ENCODE data around the gene KLHL9.
A peak's percentile ranks its signal among the peaks of the same experiment; 100 is the strongest.
"Not testable (repeated sequence)": the region's sequence is repeated elsewhere in the genome, so short reads cannot be mapped to it uniquely, and the experiment has no call there.

The KLHL9 gene, protein sequence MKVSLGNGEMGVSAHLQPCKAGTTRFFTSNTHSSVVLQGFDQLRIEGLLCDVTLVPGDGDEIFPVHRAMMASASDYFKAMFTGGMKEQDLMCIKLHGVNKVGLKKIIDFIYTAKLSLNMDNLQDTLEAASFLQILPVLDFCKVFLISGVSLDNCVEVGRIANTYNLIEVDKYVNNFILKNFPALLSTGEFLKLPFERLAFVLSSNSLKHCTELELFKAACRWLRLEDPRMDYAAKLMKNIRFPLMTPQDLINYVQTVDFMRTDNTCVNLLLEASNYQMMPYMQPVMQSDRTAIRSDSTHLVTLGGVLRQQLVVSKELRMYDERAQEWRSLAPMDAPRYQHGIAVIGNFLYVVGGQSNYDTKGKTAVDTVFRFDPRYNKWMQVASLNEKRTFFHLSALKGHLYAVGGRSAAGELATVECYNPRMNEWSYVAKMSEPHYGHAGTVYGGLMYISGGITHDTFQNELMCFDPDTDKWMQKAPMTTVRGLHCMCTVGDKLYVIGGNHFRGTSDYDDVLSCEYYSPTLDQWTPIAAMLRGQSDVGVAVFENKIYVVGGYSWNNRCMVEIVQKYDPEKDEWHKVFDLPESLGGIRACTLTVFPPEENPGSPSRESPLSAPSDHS

GRCh38 chr9:21334701-21335632 lies at the start of gene KLHL9:
KLHL9 (minus strand) TSS chr9:21335404; CDS start chr9:21334859, 545 bp downstream.
- peak; percentile 88 for DNase-seq

- no peak for DNase-seq
Measured at GRCh38 chr9:21383627-21384026, 48.4 kb upstream of the KLHL9 start.

DNA sequence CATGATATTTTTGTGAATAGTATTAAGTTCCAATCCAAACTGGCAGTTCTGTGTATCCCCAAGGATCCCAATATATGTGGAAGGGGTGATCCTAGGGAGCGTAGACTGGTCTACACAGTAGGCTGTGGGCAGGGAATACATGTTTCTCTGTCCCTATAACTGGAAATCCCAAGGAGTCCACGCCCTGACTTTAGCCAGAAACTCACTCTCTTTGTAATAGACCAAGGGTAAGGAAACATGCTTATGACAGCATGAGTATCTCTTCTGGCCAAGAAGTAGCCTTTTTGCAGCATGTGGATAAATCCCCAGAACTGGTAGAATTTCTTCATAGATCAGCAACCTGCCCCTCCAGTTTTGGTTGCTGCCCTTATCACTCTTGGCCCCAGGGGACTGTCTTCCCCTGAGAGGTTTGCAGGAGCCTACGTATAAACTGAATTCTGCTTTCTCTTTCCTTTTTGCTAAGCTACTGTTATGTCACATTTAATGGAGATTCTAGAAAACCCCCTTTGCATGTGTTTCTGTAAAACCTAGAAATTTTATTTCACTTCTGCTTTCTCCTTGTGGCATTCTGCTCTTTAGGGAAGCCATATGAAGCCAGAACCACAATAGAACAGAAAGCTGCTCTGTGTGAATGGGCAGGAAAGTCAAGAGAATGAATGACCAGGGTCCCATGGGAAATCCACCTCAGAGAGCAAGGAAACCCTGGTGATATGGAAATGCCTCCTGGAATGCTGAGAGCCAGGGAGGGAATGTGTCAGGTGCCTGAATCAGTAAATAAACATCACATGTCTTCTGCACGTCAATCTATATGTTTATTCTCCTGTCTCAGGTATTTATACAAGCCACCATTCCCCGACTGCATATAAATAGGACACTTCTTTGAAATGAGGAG lies 46.5 kb upstream of the KLHL9 start:
- no peak for DNase-seq

DNA sequence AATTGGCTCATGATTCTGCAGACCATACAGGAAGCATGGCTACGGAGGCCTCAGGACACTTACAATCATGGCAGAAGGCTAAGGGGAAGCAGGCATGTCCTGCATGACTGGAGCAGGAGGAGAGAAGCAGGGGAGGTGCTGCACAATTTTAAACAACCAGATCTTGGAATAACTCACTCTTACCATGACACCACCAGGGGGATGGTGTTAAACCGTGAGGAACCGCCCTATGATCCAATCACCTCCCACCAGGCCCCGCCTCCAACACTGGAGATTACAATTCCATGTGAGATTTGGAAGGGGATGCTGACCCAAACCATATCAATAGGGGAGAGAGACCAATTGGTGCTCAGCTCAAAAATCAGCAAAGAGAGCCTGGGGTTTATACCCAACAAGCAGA lies 36.3 kb upstream of the KLHL9 start:
- not testable (repeated sequence) for DNase-seq

DNA sequence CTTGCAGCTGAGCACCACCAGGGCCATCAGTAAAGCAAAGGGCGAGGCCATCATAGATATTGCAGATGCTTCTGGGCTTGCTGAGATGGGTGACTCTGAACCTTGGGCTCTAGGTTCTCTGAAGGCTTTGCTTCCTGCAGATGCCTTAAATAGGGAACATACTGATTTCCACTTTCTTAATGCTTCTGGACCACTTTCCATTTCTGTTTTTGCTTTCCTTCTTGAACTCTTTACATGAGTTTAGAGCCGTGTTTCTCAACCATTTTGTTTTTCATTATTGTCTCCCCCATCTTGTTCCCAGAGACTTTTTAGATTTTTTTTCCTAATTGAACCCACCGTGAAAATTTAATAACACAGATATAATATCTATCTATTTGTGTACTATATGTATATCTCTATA lies 32.8 kb upstream of the KLHL9 start, which contains the start of gene IFNA13:
IFNA13 (minus strand) TSS at position 101 of the 400 bp plus-strand sequence; CDS start at position 54, 47 bp downstream.
- DNase-seq = no peak

DNA sequence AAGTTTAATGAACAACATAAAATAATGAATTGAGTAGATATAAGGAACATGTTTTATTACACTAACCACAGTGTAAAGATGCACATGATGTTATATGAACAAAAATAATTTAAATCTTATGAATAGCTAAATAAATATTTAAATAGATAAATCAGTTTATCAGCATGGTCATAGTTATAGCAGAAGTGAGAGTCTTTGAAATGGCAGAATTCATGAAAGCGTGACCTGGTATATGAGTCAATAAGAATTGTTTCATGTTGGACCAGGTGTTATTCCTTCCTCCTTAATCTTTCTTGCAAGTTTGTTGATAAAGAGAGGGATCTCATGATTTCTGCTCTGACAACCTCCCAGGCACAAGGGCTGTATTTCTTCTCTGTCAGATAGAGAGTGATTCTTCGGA lies 32.0 kb upstream of the KLHL9 start:
- DNase-seq = not testable (repeated sequence)

DNA sequence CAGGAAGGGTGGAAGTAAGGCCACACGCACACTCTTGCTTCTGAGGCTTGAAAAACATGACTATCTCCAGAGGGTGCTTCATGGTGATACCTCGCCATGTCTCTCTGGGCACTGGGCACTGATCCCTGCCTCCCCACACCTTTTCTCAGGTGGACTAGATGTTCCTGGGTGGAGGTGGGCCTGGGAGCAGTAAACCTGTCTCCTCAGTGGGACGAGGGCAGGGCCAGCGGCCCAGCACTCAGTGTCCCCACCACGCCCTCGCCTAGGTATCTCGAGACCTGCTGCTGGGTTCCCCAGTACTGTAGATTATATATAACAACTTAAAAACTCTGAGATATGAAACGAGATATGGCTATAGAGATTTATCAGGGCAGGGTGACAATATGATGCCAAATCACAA lies 27.1 kb upstream of the KLHL9 start:
- DNase-seq = no peak

- DNase-seq = peak; percentile 16
Measured at GRCh38 chr9:21357479-21358460, 22.6 kb upstream of the KLHL9 start.

DNA sequence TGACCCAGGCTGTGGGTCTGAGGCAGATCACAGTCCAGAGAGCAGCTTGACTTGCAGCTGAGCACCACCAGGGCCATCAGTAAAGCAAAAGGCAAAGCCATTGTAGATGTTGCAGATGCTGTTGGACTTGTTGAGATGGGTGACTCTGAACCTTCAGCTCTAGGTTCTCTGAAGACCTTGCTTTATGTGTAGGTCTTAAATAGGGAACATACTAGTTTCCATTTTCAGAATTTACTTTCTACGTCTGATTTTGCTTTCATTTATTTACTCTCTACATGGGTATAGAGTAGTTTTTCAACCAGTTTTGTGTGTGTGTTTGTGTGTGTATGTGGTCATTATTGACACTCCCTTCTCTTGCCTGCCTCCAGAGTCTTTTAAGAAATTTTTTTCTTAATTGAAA lies 15.6 kb upstream of the KLHL9 start, which contains the start of gene IFNA6:
IFNA6 (minus strand) TSS at position 101 of the 400 bp plus-strand sequence; CDS start at position 101, 0 bp downstream.
- no peak for DNase-seq

DNA sequence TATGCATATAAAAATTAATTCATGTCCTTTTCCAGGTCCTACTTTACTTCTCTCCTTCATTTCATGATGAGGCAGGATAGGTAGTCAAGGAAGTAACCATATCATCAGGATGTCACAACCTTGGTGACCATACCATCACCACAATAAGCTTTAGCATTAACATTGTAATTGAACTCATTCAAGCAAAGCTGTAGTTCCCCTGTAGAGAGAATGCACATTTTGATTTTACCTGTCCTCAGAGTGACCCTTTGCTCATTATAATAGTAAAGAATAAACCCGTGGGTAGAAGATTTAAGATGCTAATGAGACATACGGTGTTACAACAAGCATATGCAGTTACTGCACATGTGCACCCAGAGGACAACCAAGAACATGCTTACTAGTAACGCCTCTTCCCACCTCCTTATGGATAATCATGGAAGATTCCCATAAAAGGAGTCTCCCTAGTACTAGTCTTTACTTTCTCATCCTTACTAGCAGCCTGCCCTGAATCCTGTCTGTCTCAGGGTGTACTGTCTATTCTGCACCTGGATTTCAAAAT lies 13.3 kb upstream of the KLHL9 start:
- no peak for DNase-seq

- no peak for DNase-seq
Measured at GRCh38 chr9:21340735-21341134, 5.5 kb upstream of the KLHL9 start.

- DNase-seq = no peak
Measured at GRCh38 chr9:21336457-21336856, 1.3 kb upstream of the KLHL9 start.

DNA sequence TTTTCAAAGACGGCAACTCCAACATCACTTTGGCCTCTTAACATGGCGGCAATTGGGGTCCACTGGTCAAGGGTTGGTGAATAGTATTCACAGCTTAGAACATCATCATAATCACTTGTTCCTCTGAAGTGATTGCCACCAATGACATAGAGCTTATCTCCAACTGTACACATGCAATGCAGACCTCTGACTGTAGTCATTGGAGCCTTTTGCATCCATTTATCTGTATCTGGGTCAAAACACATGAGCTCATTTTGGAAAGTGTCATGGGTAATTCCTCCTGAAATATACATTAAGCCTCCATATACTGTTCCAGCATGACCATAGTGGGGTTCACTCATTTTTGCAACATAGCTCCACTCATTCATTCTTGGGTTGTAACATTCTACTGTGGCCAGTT lies 2.0 kb downstream of the KLHL9 start:
- no peak for DNase-seq

DNA sequence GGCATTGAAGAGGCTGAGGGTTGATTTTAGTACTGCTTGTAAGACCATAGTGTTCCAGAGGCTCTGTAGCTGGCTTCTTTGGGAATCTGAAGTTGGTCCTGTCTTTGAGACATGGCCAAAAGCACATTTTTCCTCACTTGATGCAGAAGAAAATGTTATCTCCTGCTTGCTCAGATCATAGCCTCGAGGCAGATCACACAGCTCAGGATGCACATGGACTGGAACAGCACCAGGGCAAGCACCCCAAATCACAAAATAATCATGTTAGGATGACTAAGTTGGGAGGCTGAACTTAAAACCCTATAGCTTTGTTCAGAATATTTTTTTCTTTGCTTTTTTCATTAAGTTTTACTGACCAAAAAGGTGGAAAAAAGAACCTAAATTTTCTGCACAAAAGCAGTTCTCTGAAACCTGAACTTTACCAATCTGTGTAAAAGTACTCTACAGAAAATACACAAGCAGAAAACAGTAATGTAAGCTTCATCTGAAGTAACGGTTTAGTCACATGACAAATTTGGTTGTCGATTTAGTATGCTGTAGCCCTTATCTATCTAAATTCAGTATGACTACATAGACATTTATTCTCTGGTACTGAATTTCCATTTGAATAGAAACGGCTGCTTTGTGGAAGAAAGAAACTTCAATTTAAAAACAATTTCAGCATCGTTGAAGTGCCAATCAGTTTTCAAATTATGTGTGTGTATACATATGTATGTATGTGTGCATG lies 3.4 kb downstream of the KLHL9 start:
- no peak for DNase-seq

GRCh38 chr9:21326526-21327139 lies 8.6 kb downstream of the KLHL9 start:
- DNase-seq = no peak

DNA sequence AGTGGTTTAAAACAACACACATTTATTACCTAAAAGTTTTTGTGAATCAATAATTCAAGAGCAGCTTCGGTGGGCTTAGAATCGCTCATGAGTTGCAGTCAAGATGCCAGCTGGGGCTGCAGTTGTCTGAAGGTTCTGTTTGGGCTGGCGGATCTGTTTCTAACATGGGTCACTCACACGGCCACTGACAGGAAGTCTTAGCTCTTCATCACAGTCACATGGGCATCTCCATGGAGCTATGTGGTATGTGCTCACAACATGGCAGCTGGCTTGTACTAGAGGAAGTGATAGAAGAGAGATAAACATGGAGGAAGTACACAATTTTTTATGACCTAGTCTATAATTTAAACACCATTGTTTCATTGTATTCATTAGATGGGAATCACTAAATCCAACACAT lies 11.2 kb downstream of the KLHL9 start:
- DNase-seq = no peak

DNA sequence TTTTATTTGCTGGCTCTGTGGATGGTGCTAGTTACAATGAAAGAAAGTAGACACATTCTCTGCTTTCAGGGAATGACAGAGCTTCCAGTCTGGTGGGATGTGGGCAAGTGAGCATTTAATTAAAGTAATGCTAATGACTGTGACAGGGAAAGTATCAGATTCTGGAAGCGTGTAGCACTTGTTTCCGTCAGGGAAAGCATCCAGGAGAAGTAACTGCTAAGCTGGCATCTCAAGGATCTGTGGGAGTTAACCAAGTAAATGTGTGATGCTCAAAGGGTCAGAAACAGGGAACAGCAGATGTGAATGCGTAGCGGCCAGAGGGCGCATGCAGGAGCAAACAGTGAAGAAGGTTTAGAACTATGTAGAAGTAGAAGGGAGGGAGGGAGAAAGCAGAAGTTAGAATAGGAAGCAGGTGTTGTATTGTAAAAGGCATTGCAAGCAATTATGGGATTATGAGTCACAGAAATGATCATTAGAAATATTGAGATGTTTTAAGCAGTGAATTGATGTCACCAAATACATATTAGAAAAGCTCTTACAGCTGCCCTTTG lies 12.2 kb downstream of the KLHL9 start:
- DNase-seq = no peak

DNA sequence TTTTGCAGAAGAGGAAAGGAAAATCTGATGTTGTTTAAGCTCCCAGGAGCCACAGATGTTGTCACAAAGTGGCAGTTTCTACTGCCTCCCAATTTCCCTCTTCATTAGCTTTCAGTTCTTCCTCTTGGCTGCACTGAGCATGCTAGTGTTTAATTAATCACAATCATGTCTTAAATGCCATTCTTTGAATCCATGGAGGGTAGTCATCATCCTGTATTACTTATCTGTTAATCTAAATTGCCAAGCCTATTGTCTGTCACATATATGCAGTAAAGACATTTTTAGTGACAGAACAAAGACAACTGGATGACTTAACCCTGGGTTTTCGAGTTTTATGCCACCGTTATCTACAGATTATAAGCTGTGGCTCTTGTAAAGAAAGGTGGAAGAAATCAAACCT lies 14.7 kb downstream of the KLHL9 start:
- DNase-seq = no peak

Measured in stimulated activated CD4-positive, alpha-beta T cell treated with anti-CD3 and anti-CD28 coated beads, Interleukin-1b, Interleukin-23, amount 100 ng/mL, for 48 hours (primary cell).